ENCODE measurements around the gene OR52I1.

OR52I1 gene

GRCh38 chr11:4593739-4594138, at the start of gene OR52I1:
TSS of gene OR52I1 (plus strand) at chr11:4594039. CDS start at chr11:4594039, 0 bp downstream.
- no peak for DNase-seq

GRCh38 chr11:4544891-4545290, 48.9 kb upstream of the OR52I1 start, which contains the start of gene OR52M1:
TSS of gene OR52M1 (plus strand) at chr11:4545191. CDS start at chr11:4545191, 0 bp downstream.
- no peak for DNase-seq

- DNase-seq, result no peak
Observed at GRCh38 chr11:4546878-4547277, 47.0 kb upstream of the OR52I1 start.

- no peak for DNase-seq
Observed at GRCh38 chr11:4547416-4547815, 46.4 kb upstream of the OR52I1 start.

GRCh38 chr11:4551346-4551979, 42.4 kb upstream of the OR52I1 start:
- DNase-seq, result no peak

- no peak for DNase-seq
Observed at GRCh38 chr11:4559527-4560440, 34.1 kb upstream of the OR52I1 start.

- no peak for DNase-seq
Observed at GRCh38 chr11:4560467-4560866, 33.4 kb upstream of the OR52I1 start.

- no peak for DNase-seq
Observed at GRCh38 chr11:4565371-4565770, 28.5 kb upstream of the OR52I1 start.

- no peak for DNase-seq
Observed at GRCh38 chr11:4569075-4569474, 24.8 kb upstream of the OR52I1 start.

GRCh38 chr11:4576880-4577279, 17.0 kb upstream of the OR52I1 start:
- no peak for DNase-seq

GRCh38 chr11:4577761-4578160, 16.1 kb upstream of the OR52I1 start:
- DNase-seq, result no peak

- no peak for DNase-seq
Observed at GRCh38 chr11:4578624-4579023, 15.2 kb upstream of the OR52I1 start.

GRCh38 chr11:4580124-4580523, 13.7 kb upstream of the OR52I1 start:
- DNase-seq, result no peak

- no peak for DNase-seq
Observed at GRCh38 chr11:4581443-4581842, 12.4 kb upstream of the OR52I1 start, which contains the start of gene OR52I2. TSS of gene OR52I2 (plus strand) at chr11:4581743.

- DNase-seq, result no peak
Observed at GRCh38 chr11:4589017-4589416, 4.8 kb upstream of the OR52I1 start.

- DNase-seq, result no peak
Observed at GRCh38 chr11:4605057-4605456, 11.2 kb downstream of the OR52I1 start.

- no peak for DNase-seq
Observed at GRCh38 chr11:4606231-4607015, 12.6 kb downstream of the OR52I1 start.

- no peak for DNase-seq
Observed at GRCh38 chr11:4607096-4607495, 13.3 kb downstream of the OR52I1 start.

GRCh38 chr11:4607781-4608666, 14.2 kb downstream of the OR52I1 start, which contains the start of gene TRIM68:
TSS of gene TRIM68 (minus strand) at chr11:4608231. CDS start at chr11:4605504, 2,727 bp downstream.
- DNase-seq, result peak; percentile 75

GRCh38 chr11:4610258-4610935, 16.6 kb downstream of the OR52I1 start:
- no peak for DNase-seq

- no peak for DNase-seq
Observed at GRCh38 chr11:4611986-4612385, 18.1 kb downstream of the OR52I1 start.

Data from NCI-H1048 (cell line).